GM21723 (cell line): ENCODE results near the gene PALM.
"Not testable (repeated sequence)": the region's sequence is repeated elsewhere in the genome, so short reads cannot be mapped to it uniquely, and the experiment has no call there.

ENCODE experiments used
- ATAC-seq: cut with Tn5 transposase; IDR thresholded peaks from one replicate; pipeline ENCODE4 v1.9.1; 2021; ENCODE audit warnings: mild to moderate bottlenecking, moderate library complexity; ENCODE audit not compliant: unreplicated experiment

Gene PALM, protein sequence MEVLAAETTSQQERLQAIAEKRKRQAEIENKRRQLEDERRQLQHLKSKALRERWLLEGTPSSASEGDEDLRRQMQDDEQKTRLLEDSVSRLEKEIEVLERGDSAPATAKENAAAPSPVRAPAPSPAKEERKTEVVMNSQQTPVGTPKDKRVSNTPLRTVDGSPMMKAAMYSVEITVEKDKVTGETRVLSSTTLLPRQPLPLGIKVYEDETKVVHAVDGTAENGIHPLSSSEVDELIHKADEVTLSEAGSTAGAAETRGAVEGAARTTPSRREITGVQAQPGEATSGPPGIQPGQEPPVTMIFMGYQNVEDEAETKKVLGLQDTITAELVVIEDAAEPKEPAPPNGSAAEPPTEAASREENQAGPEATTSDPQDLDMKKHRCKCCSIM

DNA sequence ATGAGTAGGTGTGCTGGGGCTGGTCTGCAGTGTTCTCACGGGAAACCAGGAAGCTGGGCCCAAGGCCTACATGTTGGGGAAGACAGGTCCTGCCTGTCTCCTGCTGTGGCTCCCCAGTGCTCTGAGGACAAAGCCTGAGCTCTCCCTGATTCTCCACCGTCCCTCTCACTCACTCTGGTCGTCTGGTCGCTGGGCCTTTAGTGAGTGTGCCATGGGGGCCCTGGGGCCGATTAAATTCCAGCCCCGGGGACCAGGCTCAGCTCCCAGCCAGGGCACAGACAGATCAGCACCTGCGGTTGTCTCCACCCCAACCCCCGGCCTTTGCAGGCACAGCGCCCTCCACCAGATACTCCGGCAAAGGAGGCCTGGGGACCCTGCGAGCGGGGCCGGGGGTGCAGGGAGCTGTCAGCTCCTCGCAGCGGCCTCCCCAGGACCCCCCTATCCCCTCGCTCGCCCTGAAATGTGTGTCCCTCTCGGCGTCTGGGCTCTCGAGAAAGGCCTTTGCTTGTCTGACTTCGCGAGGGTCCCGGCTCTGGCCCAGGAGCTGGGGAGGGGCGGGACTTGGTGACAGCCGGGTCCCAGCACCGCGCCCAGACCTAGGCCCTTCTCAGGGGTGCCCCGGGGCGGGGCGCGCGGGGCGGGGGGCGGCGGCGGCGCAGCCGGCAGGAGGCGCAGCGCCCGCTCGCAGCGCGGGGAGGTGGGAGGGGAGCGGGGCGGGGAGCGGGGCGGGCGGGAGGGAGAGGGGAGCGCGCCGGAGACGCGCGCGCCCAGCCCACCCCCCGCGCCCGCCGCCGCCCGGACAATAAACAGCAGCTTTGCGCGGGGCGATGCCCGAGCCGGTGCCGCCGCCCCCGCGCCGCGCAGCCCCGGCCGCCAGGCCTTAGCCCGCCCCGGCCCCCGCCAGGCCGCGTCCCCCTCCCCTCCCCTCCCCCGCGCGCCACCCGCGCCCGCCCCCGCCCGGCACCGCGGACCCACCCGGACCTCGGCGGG lies at the start of gene PALM:
Gene PALM, plus strand, starts transcription at position 782 of the 990 bp plus-strand sequence. CDS start 212 bp downstream, outside the sequence.
- ATAC-seq, result no peak

DNA sequence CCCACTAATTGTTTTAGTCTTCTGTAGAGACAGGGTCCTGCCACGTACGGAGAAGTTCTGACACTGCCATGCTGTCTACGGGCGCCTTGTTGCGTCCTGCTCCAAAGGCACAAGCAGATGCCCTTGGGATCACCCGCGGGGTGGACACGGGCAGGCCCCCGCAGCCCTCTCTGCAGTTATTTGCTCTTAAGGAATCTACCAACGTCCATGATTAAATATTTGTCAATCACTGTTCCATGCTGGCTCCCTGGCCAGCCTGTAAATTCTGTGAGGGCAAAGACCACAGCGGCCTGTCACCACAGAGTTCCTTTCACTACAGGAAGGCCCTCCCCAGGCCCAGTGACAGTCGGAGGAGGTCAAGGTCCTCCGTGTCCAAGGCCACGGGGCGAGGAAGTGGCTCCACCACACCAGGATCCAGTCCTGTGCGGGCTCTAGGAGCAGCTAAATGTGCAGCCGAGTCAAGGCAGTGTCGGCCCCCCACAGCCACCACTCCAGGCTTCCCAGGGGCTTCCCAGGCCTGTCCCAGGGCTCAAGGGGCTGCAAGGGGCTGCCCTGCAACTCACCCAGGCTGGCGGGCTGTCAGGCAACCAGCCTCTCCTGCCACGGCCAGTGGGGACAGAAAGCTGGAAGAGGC lies 47.8 kb upstream of the PALM start:
- no peak for ATAC-seq

DNA sequence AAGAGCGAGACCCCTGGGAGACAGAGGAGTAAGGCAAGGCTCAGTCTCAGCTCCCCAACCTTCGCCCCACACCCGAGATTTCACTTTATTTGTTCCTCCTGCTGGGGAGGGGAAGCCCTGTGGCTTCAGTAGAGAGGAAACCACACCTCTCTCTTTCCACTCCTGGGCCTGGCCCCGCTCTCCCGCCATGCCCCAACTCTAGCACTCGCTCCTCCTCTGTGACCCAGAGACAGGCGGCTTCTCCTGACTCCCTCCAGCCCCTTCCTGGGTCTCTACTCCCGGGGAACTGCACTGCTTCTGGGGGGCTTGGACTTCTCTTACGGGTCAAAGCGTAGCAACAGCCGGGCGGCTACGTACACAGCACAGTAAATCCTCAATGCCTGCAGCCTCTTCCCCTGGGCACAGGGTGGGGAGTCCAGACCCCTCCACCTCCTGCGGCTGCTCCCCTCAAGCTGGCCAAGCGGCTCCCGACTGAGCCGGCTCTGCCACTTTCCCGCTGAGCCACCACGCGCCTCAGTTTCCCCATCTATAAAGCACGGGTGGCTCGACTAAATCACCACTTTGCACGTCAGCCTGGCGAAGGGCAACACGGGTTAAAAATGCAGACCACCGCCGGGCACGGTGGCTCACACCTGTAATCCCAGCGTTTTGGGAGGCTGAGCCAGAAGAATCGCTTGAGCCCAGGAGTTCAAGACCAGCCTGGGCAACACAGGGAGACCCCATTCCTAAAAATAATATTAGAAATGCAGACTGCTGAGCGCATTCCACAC lies 47.1 kb upstream of the PALM start:
- ATAC-seq, result peak; percentile 31

DNA sequence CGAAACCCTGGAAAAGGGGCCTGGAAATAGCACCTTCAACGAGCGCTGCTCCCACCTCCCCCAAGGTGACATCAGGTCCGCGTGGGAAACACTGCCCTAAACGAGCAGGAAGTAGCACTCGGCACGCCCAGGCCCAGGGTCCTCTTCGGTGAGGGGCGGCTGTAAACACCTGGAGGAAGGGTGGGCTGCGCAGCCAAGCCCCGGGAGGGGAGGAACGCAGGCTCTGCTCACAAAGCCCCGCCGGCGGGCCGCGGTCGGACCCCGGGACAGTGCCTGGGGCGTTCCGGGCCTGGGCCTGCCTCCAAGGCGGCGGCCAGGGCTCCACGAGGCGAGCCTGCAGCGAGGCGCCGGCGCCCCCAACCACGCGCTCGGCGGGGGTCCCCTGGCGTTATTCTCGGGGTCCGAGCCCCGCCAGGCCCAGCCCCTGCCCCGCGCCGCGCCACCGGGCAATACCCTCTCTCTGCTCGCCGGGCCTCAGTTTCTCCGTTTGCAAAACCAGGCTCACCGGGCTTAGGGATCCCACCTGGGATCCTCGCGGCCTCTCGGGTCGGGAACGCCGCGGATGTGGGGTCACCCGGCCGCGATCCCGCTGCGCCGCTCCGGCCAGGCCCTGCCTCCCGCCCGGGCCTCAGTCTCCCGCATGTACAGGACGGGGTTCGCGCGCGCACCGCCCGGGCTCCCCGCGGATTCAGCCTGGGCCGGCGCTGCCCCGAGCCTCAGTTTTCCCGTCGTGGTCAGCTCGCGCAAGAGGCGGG lies 46.4 kb upstream of the PALM start:
- no peak for ATAC-seq

DNA sequence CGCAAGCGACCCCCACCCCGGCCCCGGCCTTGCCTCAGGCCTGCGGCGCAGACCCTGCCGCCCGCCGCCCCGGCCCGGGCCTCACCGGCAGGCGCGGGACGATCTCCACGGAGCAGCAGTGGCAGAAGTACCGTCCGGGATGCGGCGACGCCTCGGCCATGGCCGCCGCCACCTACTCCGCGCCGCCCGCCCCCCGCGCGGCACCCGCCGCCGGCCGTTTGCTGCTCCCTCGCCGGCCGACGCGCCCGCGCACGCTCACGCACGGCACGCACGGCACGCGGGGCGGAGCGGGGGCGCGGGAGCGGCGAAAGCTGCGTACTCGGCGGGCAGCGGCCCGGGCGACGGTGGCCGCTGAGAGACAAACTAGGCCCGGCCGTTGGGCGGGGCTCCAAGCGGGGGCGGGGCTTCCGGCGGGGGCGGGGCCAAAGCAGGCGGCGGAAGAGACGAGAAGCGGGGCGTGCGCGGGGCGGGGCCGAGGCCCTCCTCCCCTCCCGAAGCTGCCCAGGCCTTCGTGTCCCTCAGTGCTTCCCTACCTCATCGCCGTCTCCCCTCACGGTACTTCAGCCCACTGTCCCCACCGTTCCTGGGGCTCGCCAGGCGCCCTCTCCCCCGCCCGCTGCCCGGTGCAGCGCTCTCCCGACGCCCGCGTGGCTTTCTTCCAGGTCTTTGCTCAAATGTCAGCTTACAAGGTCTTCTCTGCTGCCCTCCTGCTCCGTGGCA lies 45.6 kb upstream of the PALM start, which contains the start of gene RNF126:
Gene RNF126, minus strand, starts transcription at position 253 of the 720 bp plus-strand sequence. Its CDS starts 93 bp downstream, at position 160.
- ATAC-seq, result peak; percentile 40

DNA sequence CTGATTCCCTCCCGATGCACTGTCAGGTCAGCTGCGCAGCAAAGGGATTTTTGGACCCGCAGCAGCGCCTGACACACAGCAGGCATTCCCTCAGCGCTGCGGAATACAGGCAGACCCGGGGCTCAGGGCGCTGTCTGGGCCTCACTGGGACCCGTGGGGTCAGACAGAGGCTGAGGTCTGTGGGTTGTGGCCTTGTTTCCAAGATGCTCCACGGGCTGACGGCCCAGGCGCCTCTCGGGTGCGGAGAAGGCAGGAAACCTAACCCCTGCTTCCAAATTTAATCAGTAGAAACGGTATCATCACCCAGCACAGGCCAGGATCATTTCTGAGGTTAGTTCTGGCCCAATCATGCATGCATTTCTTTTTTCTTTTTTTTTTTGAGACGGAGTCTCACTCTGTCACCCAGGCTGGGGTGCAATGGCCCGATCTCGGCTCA lies 45.0 kb upstream of the PALM start:
- ATAC-seq, result no peak

DNA sequence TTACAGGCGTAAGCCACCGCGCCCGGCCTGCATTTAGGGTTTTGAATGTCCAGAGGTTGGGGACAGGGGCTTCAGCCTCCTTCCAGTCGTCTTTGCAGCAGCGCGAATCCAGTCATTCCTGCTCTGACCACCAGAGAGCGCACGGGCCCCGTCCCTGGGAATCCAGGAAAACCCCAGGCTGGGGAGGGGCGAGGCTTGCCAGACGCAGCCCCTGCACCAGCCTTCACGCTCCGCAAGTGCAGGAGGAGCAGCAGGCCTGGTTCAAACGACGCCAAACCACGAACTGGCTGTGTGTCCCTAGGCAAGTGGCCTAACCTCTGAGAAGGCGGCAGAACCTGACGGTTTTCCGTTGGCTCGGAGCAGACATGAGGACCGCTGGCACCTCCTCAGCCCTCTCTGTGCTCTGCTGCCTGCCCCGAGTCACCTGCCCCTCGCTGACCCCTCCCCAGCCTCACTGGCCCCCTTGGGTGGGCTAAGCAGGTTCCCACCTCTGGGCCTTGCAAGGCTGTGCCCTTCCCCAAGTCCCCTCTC lies 43.8 kb upstream of the PALM start:
- ATAC-seq, result no peak

DNA sequence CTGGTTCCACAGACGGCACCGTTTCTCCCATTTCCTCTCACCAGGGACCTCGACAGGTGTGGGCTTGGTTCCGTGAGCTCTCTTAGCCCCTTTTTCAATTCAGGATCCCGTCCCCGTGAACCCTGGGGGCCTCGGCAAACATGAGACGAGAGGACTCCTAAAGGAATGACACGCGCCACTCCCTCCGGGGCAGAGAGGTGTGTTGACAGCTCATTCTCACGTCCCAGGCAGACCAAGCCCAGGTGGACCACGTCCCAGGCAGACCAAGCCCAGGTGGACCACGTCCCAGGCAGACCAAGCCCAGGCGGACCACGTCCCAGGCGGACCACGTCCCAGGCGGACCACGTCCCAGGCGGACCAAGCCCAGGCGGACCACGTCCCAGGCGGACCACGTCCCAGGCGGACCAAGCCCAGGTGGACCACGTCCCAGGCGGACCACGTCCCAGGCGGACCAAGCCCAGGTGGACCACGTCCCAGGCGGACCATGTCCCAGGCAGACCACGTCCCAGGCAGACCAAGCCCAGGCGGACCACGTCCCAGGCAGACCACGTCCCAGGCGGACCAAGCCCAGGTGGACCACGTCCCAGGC lies 41.7 kb upstream of the PALM start:
- ATAC-seq, result not testable (repeated sequence)

DNA sequence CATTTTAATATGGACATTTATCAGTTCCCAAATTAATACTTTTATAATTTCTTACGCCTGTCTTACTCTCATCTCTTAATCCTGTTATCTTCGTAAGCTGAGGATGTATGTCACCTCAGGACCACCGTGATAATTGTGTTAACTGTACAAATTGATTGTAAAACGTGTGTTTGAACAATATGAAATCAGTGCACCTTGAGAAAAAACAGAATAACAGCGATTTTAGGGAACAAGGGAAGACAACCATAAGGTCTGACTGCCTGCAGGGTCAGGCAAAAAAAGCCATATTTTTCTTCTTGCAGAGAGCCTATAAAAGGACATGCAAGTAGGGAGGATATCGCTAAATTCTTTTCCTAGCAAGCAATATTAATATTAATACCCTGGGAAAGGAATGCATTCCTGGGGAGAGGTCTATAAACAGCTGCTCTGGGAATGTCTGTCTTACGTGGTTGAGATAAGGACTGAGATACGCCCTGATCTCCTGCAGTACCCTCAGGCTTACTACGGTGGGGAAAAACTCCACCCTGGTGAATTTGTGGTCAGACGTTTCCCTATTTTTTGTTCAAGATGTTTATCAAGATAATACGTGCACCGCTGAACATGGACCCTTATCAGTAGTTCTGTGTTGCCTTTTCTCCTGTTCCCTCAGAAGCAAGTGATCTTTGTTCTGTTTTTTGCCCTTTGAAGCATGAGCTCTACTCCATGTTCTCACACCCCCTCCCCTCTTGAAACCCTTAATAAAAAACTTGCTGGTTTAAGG lies 39.9 kb upstream of the PALM start:
- ATAC-seq, result not testable (repeated sequence)

DNA sequence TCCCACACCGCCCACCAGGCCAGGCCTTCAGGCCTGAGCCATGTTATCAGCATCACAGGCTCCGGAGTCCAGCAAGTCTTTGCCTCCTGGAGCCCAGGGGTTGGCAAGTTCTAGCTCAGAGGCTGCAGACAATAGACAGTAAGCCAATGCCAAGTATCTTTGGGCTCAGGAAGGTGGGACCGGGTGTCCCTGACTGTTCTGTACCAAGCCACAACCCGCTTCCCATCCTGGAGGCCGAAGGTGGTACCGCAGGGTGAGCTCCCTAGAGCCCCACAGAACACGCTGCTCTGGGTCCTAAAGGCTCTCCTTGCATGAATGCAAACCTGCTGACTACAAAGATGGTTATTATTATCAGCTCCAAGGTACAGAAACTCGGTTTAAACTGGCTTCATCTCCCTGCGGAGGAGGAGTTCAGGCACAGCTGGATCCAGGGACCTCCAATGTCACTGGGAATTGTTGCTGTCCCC lies 38.1 kb upstream of the PALM start:
- no peak for ATAC-seq

DNA sequence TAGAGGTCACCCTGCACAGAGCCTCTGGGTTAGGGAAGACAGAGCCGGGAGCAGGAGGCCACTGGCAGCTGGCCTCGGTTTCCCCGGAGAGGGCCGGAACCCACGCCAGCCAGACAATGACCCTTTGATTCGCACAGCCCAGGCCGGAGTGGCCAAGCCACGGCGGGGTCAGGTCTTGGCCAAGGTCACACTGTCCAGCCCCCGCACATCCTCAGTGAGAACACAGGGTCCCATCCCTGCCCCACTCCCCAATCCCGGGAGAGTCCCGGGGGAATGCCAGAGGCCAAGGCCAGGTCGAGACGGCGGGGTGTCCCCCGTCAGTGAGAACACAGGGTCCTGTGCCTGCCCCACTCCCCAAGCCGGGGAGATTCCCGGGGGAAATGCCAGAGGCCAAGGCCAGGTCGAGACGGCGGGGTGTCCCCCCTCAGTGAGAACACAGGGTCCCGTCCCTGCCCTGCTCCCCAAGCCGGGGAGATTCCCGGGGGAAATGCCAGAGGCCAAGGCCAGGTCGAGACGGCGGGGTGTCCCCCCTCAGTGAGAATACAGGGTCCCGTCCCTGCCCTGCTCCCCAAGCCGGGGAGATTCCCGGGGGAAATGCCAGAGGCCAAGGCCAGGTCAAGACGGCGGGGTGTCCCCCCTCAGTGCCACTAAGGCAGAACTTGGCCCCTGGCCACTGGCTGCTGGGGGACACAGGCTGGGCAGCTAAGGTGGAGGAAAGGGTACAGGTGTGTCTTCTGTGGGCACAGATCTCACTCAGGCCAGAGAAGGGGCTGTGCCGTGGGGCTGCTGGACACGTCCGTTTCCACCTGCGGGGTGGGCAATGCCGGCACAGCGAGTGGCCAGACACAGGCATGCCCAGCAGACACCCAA lies 34.2 kb upstream of the PALM start:
- no peak for ATAC-seq

DNA sequence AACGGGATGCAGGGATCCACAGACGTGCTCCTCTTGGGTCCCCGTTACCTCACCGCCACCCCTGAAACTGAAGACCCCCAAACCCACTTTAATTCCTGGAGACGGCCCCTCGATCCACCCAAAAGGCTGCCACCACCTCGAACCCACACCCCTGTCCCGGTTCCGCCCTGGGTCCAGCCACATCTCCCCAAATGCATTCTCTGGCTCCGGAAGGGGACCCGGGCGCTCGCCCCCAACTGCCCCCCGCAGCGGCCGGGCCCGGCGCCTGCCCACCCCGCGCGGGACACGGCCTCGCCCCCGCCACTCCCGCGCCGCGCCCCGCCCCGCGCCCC lies 32.8 kb upstream of the PALM start:
- ATAC-seq, result no peak

DNA sequence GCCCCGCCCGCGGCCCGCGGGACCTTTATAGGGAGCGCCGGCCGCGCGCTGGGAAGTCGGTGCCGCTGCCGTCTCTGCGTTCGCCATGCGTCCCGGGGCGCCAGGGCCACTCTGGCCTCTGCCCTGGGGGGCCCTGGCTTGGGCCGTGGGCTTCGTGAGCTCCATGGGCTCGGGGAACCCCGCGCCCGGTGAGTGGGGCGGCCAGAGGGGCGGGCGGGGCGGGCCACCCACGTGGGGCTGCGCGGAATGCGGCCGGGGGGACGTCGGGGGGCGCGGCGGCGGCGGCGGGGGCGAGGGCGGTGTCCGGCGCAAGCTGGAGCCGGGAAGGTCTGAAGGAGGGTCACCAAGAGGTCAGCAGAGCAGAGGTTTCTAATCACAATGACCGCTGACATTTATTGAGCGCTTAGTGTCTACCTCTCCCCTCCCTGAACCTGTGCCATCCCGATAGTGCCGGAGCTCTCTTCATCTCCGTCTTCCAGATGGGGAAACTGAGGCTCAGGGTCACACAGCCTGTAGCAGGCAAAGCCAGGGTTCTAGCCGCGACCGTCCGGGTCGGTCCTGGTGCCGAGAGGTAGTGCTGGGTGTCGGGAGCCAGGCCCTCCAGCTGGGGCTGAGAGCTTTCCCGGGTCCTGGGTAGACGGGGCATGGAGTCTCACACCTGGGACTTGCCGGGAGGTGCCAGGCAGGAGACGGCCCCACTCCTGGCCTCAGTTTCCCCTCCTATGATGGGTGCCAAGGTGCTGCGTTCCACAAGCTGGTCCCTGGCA lies 32.2 kb upstream of the PALM start, which contains the start of gene FSTL3:
Gene FSTL3, plus strand, starts transcription at position 54 of the 767 bp plus-strand sequence. Its CDS starts 32 bp downstream, at position 86.
- ATAC-seq, result no peak

DNA sequence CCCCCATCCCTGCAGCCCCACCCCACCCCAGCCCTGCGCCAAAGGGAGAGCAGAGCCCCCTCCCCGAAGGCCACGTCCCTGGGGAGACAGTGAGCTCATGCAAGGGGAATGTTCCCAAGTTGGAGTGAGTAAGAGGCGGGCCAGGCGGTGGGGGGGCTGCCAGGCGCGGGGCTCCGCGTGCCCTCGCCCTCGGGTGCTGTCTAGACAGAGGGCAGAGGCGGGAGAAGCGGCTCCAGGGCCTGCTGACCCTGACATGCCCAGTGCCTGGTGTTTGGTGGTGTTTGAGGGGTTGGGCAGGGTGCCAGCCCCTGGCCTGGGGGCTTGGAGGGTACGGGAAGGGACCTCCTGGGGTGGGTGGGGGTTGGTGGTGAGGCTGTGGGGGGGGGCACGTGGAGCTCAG lies 31.5 kb upstream of the PALM start:
- ATAC-seq, result no peak

DNA sequence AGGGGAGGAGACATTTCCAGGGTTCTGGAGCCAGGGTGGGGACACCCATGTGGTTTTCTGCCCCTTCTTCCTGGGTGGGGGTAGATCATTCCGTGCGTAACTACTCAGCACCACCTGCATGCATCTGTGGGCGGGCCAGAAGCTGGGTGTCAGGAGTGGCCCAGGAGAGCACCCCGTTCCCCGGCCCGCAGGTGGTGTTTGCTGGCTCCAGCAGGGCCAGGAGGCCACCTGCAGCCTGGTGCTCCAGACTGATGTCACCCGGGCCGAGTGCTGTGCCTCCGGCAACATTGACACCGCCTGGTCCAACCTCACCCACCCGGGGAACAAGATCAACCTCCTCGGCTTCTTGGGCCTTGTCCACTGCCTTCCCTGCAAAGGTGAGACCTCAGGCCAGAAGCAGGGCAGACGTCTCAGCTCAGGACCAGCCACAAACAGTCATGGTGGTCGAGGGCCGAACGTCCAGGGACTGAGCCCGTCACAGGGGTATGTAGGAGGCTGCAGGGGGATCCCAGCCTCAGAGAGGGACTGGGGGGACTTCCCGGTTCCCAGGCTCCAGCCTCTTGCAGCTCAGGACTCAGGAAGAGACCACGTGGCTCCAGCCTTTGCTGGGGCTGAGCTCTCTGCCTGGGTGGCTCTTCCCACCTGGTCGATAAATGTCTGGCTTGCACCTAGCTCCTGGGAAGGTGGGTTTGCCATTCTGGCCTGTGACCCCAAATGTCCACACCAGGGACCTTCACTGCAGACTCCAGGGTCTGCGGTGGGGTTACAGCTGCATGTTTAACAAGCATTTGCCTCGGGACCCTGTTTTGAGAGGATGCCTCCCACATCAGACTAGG lies 30.9 kb upstream of the PALM start:
- ATAC-seq, result no peak
